ENCODE data around the gene PSORS1C1.

DNA sequence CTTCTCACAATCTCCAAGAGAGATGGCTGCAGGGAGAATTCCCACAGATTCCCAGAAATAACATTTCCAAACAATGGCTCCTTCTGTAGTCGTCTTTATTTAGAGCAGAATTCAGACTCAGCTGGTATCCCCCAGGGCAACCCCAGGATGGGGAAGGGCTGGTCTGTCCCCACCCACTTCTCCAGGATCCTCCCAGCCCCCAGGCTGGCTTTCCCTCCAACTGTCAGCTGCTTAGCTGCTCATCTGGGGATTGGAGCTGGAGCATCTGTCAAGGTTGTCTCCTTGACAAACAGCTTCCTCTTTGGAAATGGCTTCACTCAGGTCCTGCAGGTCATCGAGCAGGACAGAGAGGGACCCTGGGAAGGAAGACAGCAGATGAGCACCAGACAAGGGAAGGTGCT lies 27.8 kb downstream of the PSORS1C1 start:
- TF ChIP-seq, protein P1, sequence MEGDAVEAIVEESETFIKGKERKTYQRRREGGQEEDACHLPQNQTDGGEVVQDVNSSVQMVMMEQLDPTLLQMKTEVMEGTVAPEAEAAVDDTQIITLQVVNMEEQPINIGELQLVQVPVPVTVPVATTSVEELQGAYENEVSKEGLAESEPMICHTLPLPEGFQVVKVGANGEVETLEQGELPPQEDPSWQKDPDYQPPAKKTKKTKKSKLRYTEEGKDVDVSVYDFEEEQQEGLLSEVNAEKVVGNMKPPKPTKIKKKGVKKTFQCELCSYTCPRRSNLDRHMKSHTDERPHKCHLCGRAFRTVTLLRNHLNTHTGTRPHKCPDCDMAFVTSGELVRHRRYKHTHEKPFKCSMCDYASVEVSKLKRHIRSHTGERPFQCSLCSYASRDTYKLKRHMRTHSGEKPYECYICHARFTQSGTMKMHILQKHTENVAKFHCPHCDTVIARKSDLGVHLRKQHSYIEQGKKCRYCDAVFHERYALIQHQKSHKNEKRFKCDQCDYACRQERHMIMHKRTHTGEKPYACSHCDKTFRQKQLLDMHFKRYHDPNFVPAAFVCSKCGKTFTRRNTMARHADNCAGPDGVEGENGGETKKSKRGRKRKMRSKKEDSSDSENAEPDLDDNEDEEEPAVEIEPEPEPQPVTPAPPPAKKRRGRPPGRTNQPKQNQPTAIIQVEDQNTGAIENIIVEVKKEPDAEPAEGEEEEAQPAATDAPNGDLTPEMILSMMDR (IDR thresholded peaks at IDR 0.05; ENCODE audit: low read depth, low read length, poor library complexity, severe bottlenecking), result no peak
- TF ChIP-seq EZH2phosphoT487 (IDR thresholded peaks at IDR 0.05; ENCODE audit: borderline replicate concordance, low read length), result no peak
